Panc1 (cell line): ENCODE measurements around the gene LAIR1. TPM values are rescaled to one million over a fixed set of nuclear protein-coding genes. Genes with fewer than 3 reads are reported as not detected.

ENCODE experiments used
- ATAC-seq: fragments of 200-7000 bp; cut with Tn5 transposase; 2 replicates; pipeline ENCODE4 v1.9.1; 2020; ENCODE audit warnings: mild to moderate bottlenecking, moderate library complexity
- BruUV-seq: library from RNA; stranded (reverse); fragments of 400-500 nt; replicated peaks from 2 replicates; lab custom pipeline; 2021; lab: Mats Ljungman, UMichigan
- CTCF ChIA-PET: fragments of 300-600 bp; sonication (Branson Sonifier 250); formaldehyde crosslinking; loops from one replicate; lab custom pipeline; 2022; ENCODE audit warnings: antibody characterized with exemption; lab: Charles Lee
- POLR2A ChIA-PET: fragments of 300-600 bp; sonication (Branson Sonifier 250); formaldehyde crosslinking; loops from one replicate; lab custom pipeline; 2022; ENCODE audit warnings: antibody characterized with exemption; lab: Charles Lee
- DNase-seq: peaks from one replicate; pipeline ENCODE4 v3.0.0-alpha.2; 2010; ENCODE audit warnings: low read depth, low spot score
- H3K27ac ChIP-seq: 2 replicates; pipeline ENCODE4 v1.5.1; 2011; ENCODE audit warnings: mild to moderate bottlenecking, low read length, inconsistent platforms
- H3K27me3 ChIP-seq: fragments of 200-500 bp; sonication (Bioruptor generic); 2 replicates; pipeline ENCODE4 v1.6.0; 2014; ENCODE audit warnings: low read length, inconsistent platforms; ENCODE audit not compliant: control insufficient read depth, insufficient read depth
- H3K36me3 ChIP-seq: fragments of 200-500 bp; sonication (Bioruptor generic); 2 replicates; pipeline ENCODE4 v1.5.1; 2014; ENCODE audit warnings: inconsistent platforms, mild to moderate bottlenecking, low read length, moderate library complexity; ENCODE audit not compliant: control insufficient read depth, insufficient read depth
- H3K4me1 ChIP-seq: 2 replicates; pipeline ENCODE4 v1.5.1; 2011; ENCODE audit warnings: inconsistent platforms, mild to moderate bottlenecking, low read length, moderate library complexity; ENCODE audit not compliant: control insufficient read depth, insufficient read depth
- H3K4me3 ChIP-seq, 2 experiments: 2 replicates each; pipeline ENCODE4 v1.5.1; 2011 to 2012; ENCODE audit warnings: low read depth in 2 of 2, low read length in 2 of 2, mild to moderate bottlenecking in 2 of 2, inconsistent platforms in 1 of 2, moderate library complexity in 1 of 2
- H3K9me3 ChIP-seq: fragments of 200-500 bp; sonication (Bioruptor generic); 2 replicates; pipeline ENCODE4 v1.5.1; 2014; ENCODE audit warnings: low read depth, mild to moderate bottlenecking, inconsistent platforms, low read length, moderate library complexity; ENCODE audit not compliant: control insufficient read depth, insufficient read depth
- CTCF ChIP-seq: fragments of 450-650 bp; IDR thresholded peaks from 2 replicates; pipeline ENCODE4 v1.5.1; 2017; ENCODE audit warnings: mild to moderate bottlenecking
- POLR2AphosphoS5 ChIP-seq: IDR thresholded peaks from 2 replicates; pipeline ENCODE4 v1.6.1; 2012; ENCODE audit warnings: mild to moderate bottlenecking, low read depth, low read length, moderate library complexity
- in situ Hi-C: cut with HindIII; loops from 2 replicates; pipeline ENCODE4 v1.10.0; 2016; ENCODE audit warnings: low sequenced_read_pairs, low pct_unique_long_range_greater_than_20kb
- intact Hi-C: fragments of 100-400 bp; cut with micrococcal nuclease; formaldehyde crosslinking; loops from one replicate; pipeline ENCODE4 v1.10.0; 2022; ENCODE audit not compliant: unreplicated experiment
- total RNA-seq: library from RNA; stranded (reverse); gene quantifications from one replicate; pipeline ENCODE4 v1.2.1, GENCODE V29; 2021; ENCODE audit not compliant: unreplicated experiment

LAIR1 gene
- total RNA-seq, 1 experiment from 2014 or later = 0.05 TPM

DNA sequence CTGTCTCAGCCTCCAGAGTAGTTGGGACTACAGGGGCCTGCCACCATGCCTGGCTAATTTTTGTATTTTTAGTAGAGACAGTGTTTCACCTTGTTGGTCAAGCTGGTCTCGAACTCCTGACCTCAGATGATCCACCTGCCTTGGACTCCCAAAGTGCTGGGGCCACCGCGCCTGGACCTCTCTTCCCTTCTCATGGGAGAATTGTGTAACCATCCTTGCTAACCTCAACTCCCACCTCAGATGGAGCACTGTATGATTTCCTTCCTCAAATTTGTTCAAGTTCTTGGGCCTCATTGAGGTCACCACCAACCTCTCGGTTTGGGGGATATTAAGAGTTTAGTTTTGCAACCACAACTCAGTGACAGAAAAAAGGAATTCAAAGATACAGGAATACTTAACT is 62.5 kb downstream of the LAIR1 start:
- no TSS peak for BruUV-seq
- Histone ChIP-seq H3K27me3 (peaks cover 29% of the 10 kb centered on the region), H3K36me3 (no peaks in the 10 kb centered on the region)

More for the DNA sequence above, 62.5 kb downstream of the LAIR1 start:
- no peaks in the 10 kb centered on the region for H3K9me3 ChIP-seq
- H3K4me1 ChIP-seq = no peaks in the 10 kb centered on the region
- intact Hi-C loops (no loop called here), in situ Hi-C loops (no loop called here)
- ATAC-seq = no peak
- no peak overlapping the region for H3K4me3 ChIP-seq
- no peak overlapping the region for H3K27ac ChIP-seq
- no peak for TF ChIP-seq POLR2AphosphoS5
- TF ChIP-seq CTCF = no peak
- DNase-seq = no peak
- CTCF ChIA-PET = no interaction called here
- POLR2A ChIA-PET = interaction anchor here (0.7 kb wide), 1 partner anchor 77 kb away, joined by 3 read pairs; no protein-coding TSS in a partner anchor

Other genes starting within 250 kb of the LAIR1 start
- 45.4 TPM for gene TFPT, start 249.3 kb downstream of the LAIR1 start, total RNA-seq
- gene PRPF31, start 249.2 kb downstream of the LAIR1 start, total RNA-seq = 117 TPM
- 111 TPM for gene CNOT3, start 227.2 kb downstream of the LAIR1 start, total RNA-seq
- gene LENG1, start 205.2 kb downstream of the LAIR1 start, total RNA-seq = 11.2 TPM
- 5.1 TPM for gene TMC4, start 191.8 kb downstream of the LAIR1 start, total RNA-seq
- gene MBOAT7, start 175.4 kb downstream of the LAIR1 start, total RNA-seq = 264 TPM
- gene TSEN34, start 173.6 kb downstream of the LAIR1 start, total RNA-seq = 194 TPM
- gene RPS9, start 164.1 kb downstream of the LAIR1 start, total RNA-seq = 823 TPM
- gene LILRB3, start 141.9 kb downstream of the LAIR1 start, total RNA-seq = 0.18 TPM
- gene LILRA6, start 122.1 kb downstream of the LAIR1 start, total RNA-seq = 0.08 TPM
- 0.05 TPM for gene LILRB5, start 107.7 kb downstream of the LAIR1 start, total RNA-seq
- not detected for gene LILRB2, start 83.8 kb downstream of the LAIR1 start, total RNA-seq
- not detected for gene LILRA5, start 51.8 kb downstream of the LAIR1 start, total RNA-seq
- not detected for gene LILRA4, start 25.8 kb downstream of the LAIR1 start, total RNA-seq
- 0.62 TPM for gene TTYH1, start 50.5 kb upstream of the LAIR1 start, total RNA-seq
- 268 TPM for gene LENG8, start 84.3 kb upstream of the LAIR1 start, total RNA-seq
- 5.1 TPM for gene LENG9, start 98.8 kb upstream of the LAIR1 start, total RNA-seq
- gene CDC42EP5, start 108.4 kb upstream of the LAIR1 start, total RNA-seq = 7.1 TPM
- not detected for gene LAIR2, start 137.9 kb upstream of the LAIR1 start, total RNA-seq
- gene LILRA2, start 208.9 kb upstream of the LAIR1 start, total RNA-seq = not detected
- not detected for gene LILRA1, start 228.7 kb upstream of the LAIR1 start, total RNA-seq